ENCODE results near the gene MYOM1.

The MYOM1 gene

DNA sequence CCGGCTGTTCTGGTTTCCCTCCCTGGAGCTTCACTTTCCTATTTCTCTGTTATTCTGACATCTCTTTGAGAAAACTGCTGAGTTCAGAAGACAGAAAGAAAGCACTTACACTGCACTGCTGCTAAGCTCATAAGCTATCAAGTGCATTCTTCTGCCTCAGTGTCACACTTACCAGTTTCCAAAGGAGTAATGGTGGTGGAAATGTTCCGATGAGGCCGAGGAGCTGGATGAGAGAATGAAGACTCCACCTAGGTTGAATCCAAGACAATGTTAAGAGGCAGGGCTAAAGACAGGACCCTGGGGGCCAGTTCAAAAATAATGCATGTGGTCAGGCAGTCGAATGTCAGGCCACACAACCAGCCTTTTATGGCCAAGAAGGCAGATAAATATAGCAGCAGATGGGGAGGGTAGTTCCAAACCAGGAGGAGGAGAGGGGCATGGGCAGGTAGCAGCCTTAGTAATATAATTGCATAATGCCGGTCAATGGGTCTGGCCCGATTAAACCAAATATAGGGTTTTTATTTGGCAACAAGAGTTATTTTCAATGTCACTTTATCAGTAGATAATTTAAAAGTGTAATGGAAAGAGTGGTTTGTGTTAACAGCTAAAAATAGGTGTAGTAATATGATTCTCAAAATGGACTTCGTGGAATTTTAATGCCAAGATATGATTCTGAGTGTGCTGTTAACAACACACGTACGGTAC lies at the start of gene MYOM1:
Gene MYOM1, minus strand, starts transcription at position 338 of the 705 bp plus-strand sequence. CDS start 4,745 bp downstream, outside the sequence.
- CTCF ChIA-PET, result interaction anchor here (0.9 to 4.3 kb wide), 11 partner anchors 8 to 428 kb away, joined by 3 to 21 read pairs (median 3); no protein-coding TSS in a partner anchor

GRCh38 chr18:3269241-3269913 lies 49.6 kb upstream of the MYOM1 start:
- DNase-seq (ENCODE audit: extremely low spot score), result no peak
- POLR2A ChIA-PET, result no interaction called here
- TF ChIP-seq CTCF (IDR thresholded peaks at IDR 0.05; ENCODE audit: control extremely low read depth, extremely low read depth, low read depth, missing control alignments), result no peak
- CTCF ChIA-PET, result no interaction called here

More for the DNA sequence above, at the start of gene MYOM1:
- POLR2A ChIA-PET, result no interaction called here
- DNase-seq (ENCODE audit: extremely low spot score), result no peak
- TF ChIP-seq CTCF (IDR thresholded peaks at IDR 0.05; ENCODE audit: control extremely low read depth, extremely low read depth, low read depth, missing control alignments), result no peak

- no peak for DNase-seq (ENCODE audit: extremely low spot score)
- TF ChIP-seq CTCF (IDR thresholded peaks at IDR 0.05; ENCODE audit: control extremely low read depth, extremely low read depth, low read depth, missing control alignments), result no peak
- ChIA-PET POLR2A (interaction anchor here (0.5 kb wide), 1 partner anchor 181 kb away, joined by 3 read pairs; no protein-coding TSS in a partner anchor), CTCF (no interaction called here)
These were observed 48.5 kb upstream of the MYOM1 start for GRCh38 chr18:3268306-3268705.

DNA sequence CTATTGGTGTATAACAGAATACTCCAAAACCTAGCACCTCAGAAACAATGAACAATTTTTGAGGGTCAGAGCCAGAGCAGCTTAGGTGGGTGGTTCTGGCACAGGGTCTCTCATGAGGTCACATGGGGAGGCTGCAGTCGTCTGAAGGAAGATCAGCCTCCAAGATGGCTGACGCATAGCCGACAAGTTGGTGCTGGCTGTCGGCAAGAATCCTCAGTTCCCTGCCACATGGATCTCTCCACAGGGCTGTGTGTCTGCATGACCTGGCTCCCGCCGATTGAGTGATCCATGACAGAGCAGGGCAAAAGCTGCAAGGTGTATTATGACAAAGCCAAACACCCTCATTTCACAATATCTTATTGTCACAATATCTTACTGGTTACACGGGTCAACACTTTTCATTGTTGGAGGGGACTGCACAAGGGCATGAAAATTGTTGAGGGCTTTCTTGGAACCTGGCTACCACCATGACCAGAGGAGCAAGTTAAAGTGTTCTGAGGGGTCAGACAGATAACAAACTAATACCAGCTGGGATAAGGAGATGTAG lies 46.4 kb upstream of the MYOM1 start:
- TF ChIP-seq CTCF (IDR thresholded peaks at IDR 0.05; ENCODE audit: control extremely low read depth, extremely low read depth, low read depth, missing control alignments), result no peak
- ChIA-PET CTCF (interaction anchor here (1.0 to 1.3 kb wide), 4 partner anchors 11 to 400 kb away, joined by 3 read pairs; no protein-coding TSS in a partner anchor), POLR2A (no interaction called here)
- DNase-seq (ENCODE audit: extremely low spot score), result no peak

DNA sequence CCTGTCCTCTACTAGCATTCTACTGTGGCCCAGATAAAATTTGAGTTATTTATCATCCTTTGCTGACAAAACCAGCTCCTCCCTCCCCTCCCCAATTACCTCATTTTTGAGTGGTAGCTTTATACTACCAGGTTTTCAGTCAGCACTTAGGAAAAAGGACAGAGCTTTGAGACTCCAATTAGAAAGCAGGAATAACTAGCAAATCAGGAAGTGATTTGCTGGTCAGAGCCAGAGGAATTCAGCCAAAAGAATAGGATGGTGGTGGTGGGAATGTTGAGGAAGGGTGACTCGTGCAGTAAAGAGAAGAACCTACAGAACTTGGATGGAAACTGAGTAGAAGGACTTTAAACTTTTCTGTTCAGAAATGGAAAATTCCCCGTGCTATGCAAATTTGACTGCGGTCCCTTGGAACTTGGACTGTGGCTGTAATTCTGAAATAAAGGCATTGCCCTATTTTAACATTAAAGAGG lies 45.8 kb upstream of the MYOM1 start:
- CTCF ChIA-PET, result interaction anchor here (1.0 to 1.3 kb wide), 3 partner anchors 11 to 400 kb away, joined by 3 read pairs; no protein-coding TSS in a partner anchor
- POLR2A ChIA-PET, result no interaction called here
- TF ChIP-seq CTCF (IDR thresholded peaks at IDR 0.05; ENCODE audit: control extremely low read depth, extremely low read depth, low read depth, missing control alignments), result no peak
- no peak for DNase-seq (ENCODE audit: extremely low spot score)

GRCh38 chr18:3264362-3264761 lies 44.6 kb upstream of the MYOM1 start:
- CTCF ChIA-PET, result interaction anchor here (1.2 to 2.5 kb wide), 4 partner anchors 13 to 402 kb away, joined by 4 to 9 read pairs (median 5); no protein-coding TSS in a partner anchor
- POLR2A ChIA-PET, result no interaction called here
- TF ChIP-seq CTCF (IDR thresholded peaks at IDR 0.05; ENCODE audit: control extremely low read depth, extremely low read depth, low read depth, missing control alignments), result no peak
- DNase-seq (ENCODE audit: extremely low spot score), result no peak
